ENCODE measurements around the gene GSTP1. TPM values are rescaled to one million over a fixed set of nuclear protein-coding genes. Genes with fewer than 3 reads are reported as not detected.

GSTP1 gene
- total and polyA plus RNA-seq, 2 donors from 2014 or later, result 800 to 1,687 TPM

- Histone ChIP-seq H3K4me1 (ENCODE audit: control insufficient read depth in 2 of 3, insufficient read depth in 2 of 3, low read depth in 1 of 3, low read length in 3 of 3) (peaks cover 0 to 23% (median 0%) of the 10 kb centered on the region in 3 donors), H3K4me3 (ENCODE audit: low read length in 3 of 3) (no peak overlapping the region), H3K36me3 (ENCODE audit: control insufficient read depth in 2 of 3, insufficient read depth in 3 of 3, low read length in 3 of 3) (peaks cover 0 to 18% (median 16%) of the 10 kb centered on the region in 3 donors), H3K27me3 (ENCODE audit: control insufficient read depth, insufficient read depth, low read length) (no peaks in the 10 kb centered on the region), H3K9me3 (ENCODE audit: control insufficient read depth in 2 of 3, insufficient read depth in 1 of 3, low read length in 3 of 3) (no peaks in the 10 kb centered on the region), H3K9ac (ENCODE audit: low read length in 3 of 3) (no peak overlapping the region), H3K27ac (ENCODE audit: low read depth in 2 of 2, low read length in 2 of 2) (no peak overlapping the region)
- FAIRE-seq, result no peak
- no peak for DNase-seq
- TF ChIP-seq, protein P1, sequence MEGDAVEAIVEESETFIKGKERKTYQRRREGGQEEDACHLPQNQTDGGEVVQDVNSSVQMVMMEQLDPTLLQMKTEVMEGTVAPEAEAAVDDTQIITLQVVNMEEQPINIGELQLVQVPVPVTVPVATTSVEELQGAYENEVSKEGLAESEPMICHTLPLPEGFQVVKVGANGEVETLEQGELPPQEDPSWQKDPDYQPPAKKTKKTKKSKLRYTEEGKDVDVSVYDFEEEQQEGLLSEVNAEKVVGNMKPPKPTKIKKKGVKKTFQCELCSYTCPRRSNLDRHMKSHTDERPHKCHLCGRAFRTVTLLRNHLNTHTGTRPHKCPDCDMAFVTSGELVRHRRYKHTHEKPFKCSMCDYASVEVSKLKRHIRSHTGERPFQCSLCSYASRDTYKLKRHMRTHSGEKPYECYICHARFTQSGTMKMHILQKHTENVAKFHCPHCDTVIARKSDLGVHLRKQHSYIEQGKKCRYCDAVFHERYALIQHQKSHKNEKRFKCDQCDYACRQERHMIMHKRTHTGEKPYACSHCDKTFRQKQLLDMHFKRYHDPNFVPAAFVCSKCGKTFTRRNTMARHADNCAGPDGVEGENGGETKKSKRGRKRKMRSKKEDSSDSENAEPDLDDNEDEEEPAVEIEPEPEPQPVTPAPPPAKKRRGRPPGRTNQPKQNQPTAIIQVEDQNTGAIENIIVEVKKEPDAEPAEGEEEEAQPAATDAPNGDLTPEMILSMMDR (IDR thresholded peaks at IDR 0.05; ENCODE audit: borderline replicate concordance, extremely low read depth, insufficient read depth), result no peak
- intact Hi-C loops (cut with DNase I), result no loop called here
These were observed 28.3 kb downstream of the GSTP1 start for GRCh38 chr11:67611704-67612587.

DNA sequence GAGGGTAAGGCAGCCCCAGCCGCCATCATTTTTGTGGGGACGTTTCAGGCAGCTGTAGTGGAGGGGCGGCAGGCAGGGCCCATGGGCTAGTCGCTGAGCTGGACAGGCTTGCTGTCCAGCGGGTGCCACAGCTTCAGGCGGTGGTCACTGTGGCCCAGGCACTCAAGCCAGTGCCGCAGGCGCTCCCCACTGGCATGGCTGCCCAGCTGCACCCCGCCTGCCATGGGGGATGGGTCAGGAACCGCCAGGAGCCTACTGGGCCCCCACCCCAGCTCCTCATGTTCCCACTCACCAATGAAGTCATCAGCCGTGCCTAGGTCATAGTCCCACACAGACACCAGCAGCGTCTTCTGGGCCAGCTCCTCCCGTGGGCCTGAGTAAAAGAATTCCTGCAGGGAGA, 29.1 kb downstream of the GSTP1 start:
- Histone ChIP-seq H3K4me3 (ENCODE audit: low read length in 3 of 3) (no peak overlapping the region), H3K36me3 (ENCODE audit: control insufficient read depth in 2 of 3, insufficient read depth in 3 of 3, low read length in 3 of 3) (peaks cover 0 to 18% (median 16%) of the 10 kb centered on the region in 3 donors), H3K9me3 (ENCODE audit: control insufficient read depth in 2 of 3, insufficient read depth in 1 of 3, low read length in 3 of 3) (no peaks in the 10 kb centered on the region), H3K4me1 (ENCODE audit: control insufficient read depth in 2 of 3, insufficient read depth in 2 of 3, low read depth in 1 of 3, low read length in 3 of 3) (peaks cover 0 to 17% (median 0%) of the 10 kb centered on the region in 3 donors), H3K27me3 (ENCODE audit: control insufficient read depth, insufficient read depth, low read length) (no peaks in the 10 kb centered on the region), H3K27ac (ENCODE audit: low read depth in 2 of 2, low read length in 2 of 2) (no peak overlapping the region), H3K9ac (ENCODE audit: low read length in 3 of 3) (no peak overlapping the region)
- FAIRE-seq (no peak), DNase-seq (no peak)
- TF ChIP-seq, protein P1 (IDR thresholded peaks at IDR 0.05; ENCODE audit: borderline replicate concordance, extremely low read depth, insufficient read depth), result no peak
- intact Hi-C loops (cut with DNase I), result no loop called here

DNA sequence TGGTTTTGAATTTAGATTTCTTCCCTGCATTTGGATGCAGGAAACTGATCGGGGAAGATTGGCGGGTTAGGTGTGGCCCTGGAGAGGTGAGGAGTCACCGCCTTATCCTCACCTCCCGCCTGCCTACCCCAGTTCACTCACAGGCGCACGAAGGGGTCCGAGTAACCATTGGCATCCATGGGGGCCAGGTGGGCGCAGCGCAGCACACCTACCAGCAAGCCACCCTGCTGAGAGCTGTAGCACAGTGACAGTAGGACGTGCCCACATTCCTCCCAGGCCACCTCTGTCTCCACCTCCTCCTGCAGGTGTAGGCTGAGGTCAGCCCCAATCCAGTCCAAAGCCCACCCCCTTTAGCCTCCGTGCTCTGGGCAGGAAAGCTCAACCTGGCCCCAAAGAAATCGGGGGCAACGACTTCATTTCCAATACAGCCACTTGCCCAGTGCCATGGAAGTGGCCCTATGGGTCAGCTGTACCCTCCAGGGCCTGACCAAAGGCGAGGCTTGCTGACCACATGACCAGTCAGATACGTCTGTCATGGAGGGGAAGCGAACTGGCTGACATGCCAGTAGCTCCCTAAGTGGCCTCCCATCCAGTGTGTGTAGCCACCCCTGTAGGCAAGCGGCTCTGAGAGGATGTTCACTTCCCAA, 29.8 kb downstream of the GSTP1 start:
- FAIRE-seq, result no peak
- TF ChIP-seq, protein P1 (IDR thresholded peaks at IDR 0.05; ENCODE audit: borderline replicate concordance, extremely low read depth, insufficient read depth), result no peak

More for the DNA sequence above, 29.8 kb downstream of the GSTP1 start:
- DNase-seq, result no peak
- peak overlapping the region; percentile 20 to 52 for H3K27ac ChIP-seq (ENCODE audit: low read depth in 2 of 2, low read length in 2 of 2)
- H3K4me3 ChIP-seq (ENCODE audit: low read length in 3 of 3), result peak overlapping the region in 1 of 3 donors; percentile 49
- peak overlapping the region in 1 of 3 donors; percentile 71 for H3K9ac ChIP-seq (ENCODE audit: low read length in 3 of 3)
- H3K36me3 ChIP-seq (ENCODE audit: control insufficient read depth in 2 of 3, insufficient read depth in 3 of 3, low read length in 3 of 3), result peaks cover 0 to 18% (median 16%) of the 10 kb centered on the region in 3 donors
- H3K27me3 ChIP-seq (ENCODE audit: control insufficient read depth, insufficient read depth, low read length), result no peaks in the 10 kb centered on the region
- H3K4me1 ChIP-seq (ENCODE audit: control insufficient read depth in 2 of 3, insufficient read depth in 2 of 3, low read depth in 1 of 3, low read length in 3 of 3), result peaks cover 0 to 16% (median 0%) of the 10 kb centered on the region in 3 donors
- no peaks in the 10 kb centered on the region for H3K9me3 ChIP-seq (ENCODE audit: control insufficient read depth in 2 of 3, insufficient read depth in 1 of 3, low read length in 3 of 3)
- intact Hi-C loops (cut with DNase I), result no loop called here
